IPS-NIHi11 (cell line): Measurements from ENCODE around the gene SPIB.
A peak's percentile ranks its signal among the peaks of the same experiment; 100 is the strongest.

Source experiments
- DNase-seq: peaks from one replicate; pipeline ENCODE4 v3.0.0; 2012; ENCODE audit warnings: mixed read lengths, low spot score

Gene SPIB

GRCh38 chr19:50419022-50419579, 363 bp downstream of the SPIB start:
- no peak for DNase-seq

DNA sequence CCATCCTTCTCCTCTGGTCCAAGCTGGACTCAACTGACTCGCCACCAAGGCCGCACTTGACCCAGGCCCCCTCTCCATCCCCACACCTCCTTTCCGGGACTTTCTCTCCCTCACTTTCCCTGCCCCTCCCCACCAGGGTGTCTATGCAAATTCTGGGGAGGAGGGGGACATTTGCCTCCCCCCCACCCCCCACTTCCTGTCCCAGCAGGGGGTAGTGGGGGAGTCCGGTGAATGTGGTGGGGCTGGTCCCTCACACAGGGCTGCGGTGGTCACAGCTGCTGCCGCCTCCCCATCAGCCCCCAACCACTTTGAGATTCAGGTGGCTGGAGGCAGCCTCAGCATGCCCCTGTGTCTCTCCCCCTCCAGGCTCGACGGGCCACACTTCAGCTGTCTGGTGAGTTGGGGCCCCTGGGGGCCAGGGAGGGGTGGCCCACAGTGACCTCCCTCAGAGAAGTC, 870 bp downstream of the SPIB start:
- peak; percentile 62 for DNase-seq

GRCh38 chr19:50420127-50420526, 1.4 kb downstream of the SPIB start:
- DNase-seq = no peak

DNA sequence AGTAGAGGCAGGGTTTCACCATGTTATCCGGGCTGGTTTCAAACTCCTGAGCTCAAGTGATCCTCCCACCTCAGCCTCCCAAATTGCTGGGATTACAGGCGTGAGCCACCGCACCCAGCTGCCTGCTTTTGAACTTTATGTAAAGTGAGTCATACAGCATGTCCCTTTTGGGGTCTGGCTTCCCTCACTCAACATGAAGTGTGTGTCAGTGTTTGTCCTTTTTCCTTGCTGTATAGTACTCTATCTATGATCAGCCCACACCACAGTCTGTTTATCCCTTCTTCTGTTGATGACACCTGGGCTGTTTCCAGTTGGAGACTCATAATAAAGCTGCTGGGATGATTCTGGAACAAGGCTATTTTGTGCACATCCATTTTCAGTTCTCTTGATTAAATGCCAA, 2.1 kb downstream of the SPIB start:
- DNase-seq = no peak

- DNase-seq = no peak
Measured at GRCh38 chr19:50422397-50423278, 3.9 kb downstream of the SPIB start.

GRCh38 chr19:50423279-50424113, 4.8 kb downstream of the SPIB start:
- DNase-seq = no peak

DNA sequence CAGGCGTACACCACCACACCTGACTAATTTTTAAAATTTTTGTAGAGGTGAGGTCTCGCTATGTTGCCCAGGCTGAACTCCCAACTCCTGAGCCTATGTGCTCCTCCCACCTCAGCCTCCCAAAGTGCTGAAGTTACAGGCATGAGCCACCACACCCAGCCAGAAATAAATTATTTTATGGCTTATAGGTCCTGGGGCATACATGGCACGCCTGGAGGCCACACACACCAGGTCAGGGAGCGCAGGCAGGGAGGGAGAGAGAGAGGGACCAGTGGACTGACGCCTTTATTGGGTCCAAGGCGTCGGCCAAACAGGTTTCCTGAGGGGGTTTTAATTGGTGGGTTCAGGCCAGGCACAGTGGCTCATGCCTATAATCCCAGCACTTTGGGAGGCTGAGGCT, 6.8 kb downstream of the SPIB start:
- DNase-seq = no peak

GRCh38 chr19:50427318-50427925, 8.7 kb downstream of the SPIB start:
- DNase-seq = no peak

DNA sequence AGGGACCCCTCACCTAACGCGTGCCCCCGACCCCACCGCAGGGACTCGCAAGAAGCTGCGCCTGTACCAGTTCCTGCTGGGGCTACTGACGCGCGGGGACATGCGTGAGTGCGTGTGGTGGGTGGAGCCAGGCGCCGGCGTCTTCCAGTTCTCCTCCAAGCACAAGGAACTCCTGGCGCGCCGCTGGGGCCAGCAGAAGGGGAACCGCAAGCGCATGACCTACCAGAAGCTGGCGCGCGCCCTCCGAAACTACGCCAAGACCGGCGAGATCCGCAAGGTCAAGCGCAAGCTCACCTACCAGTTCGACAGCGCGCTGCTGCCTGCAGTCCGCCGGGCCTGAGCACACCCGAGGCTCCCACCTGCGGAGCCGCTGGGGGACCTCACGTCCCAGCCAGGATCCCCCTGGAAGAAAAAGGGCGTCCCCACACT, 9.3 kb downstream of the SPIB start:
- no peak for DNase-seq

DNA sequence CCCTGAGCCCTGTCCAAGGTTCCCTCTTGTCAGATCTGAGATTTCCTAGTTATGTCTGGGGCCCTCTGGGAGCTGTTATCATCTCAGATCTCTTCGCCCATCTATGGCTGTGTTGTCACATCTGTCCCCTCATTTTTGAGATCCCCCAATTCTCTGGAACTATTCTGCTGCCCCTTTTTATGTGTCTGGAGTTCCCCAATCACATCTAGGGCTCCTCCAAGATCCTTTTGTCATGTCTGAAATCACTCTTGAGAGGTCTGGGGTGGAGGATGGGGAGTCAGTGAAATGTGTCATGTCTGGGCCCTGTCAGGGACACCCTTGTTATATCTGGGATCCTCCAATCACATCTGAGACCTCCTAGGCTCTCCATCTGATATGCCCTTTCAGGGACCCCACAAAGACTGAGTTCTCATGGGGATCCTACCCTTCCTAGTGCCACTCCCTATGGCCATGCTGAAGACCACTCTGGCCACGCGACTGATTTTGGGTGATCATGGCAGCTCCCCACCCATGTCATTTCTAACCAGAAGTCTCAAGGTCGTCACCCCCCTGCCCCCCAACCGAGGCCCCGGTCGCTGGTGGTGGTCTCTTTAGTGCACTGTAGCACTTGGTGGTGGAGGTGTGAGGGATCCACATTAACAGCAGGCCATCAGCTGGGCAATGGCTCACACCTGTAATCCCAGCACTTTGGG, 10.2 kb downstream of the SPIB start:
- no peak for DNase-seq

DNA sequence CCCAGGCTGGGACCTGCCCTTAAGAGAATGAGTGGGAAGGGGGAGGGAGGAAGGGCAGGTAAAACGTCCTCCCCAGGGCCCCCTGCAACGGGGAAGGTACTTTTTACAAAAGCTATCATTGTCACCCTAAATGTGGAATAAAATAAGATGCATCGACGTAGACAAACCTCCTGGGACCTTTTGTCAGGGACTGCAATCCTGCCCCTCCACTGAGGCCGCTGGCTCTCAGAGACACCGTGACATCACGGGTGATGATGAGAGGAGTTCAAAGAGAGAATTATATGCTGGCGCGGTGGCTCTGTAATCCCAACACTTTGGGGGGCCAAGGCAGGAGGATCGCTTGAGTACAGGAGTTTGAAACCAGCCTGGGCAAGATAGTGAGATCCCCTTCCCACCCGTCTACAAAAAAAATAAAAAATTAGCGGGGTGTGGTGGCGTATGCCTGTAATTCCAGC, 12.2 kb downstream of the SPIB start:
- DNase-seq = no peak

GRCh38 chr19:50431343-50432220, 12.8 kb downstream of the SPIB start:
- peak; percentile 92 for DNase-seq

DNA sequence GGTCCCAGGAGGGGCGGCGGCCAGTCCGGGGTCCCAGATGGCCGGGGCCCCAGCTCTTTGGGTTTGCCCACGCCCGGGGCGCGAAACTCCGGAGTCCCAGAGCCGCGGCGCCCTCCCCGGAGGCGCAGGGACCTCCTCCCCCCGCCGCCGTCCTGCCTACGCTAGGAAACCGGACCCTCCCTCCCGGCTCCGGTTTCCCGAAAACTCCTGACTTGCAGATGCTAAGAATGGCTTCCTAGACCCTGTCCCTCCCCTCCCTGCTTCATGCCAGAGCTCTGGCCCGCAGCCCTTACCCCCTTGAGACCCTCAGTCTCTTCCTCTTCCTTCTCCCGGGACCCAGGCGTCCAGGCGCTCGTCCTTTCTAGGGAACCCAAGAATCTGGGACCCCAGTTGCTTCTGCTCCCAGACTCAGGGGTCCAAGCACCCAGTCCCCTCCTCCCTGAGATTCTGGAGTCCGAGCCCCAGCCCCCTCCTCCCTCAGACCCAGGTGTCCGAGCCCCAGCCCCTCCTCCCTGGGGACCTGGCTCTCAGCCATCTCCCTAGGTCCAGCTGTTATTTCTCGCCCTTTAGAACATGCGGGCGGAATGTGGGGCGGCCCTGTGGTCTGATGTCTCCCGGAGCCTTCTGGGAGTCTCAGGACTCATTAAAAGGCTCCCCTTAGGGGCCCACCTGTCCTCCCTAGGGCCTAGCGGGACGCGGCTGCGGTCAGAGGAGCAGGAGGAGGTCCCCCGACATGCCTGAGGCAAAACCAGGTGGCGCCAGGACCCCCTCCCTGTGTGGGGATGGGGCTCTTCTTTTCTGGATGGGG, 13.7 kb downstream of the SPIB start, which contains the start of gene MYBPC2:
MYBPC2 (plus strand) TSS at position 672 of the 808 bp plus-strand sequence; CDS start at position 734, 62 bp downstream.
- peak; percentile 60 for DNase-seq

DNA sequence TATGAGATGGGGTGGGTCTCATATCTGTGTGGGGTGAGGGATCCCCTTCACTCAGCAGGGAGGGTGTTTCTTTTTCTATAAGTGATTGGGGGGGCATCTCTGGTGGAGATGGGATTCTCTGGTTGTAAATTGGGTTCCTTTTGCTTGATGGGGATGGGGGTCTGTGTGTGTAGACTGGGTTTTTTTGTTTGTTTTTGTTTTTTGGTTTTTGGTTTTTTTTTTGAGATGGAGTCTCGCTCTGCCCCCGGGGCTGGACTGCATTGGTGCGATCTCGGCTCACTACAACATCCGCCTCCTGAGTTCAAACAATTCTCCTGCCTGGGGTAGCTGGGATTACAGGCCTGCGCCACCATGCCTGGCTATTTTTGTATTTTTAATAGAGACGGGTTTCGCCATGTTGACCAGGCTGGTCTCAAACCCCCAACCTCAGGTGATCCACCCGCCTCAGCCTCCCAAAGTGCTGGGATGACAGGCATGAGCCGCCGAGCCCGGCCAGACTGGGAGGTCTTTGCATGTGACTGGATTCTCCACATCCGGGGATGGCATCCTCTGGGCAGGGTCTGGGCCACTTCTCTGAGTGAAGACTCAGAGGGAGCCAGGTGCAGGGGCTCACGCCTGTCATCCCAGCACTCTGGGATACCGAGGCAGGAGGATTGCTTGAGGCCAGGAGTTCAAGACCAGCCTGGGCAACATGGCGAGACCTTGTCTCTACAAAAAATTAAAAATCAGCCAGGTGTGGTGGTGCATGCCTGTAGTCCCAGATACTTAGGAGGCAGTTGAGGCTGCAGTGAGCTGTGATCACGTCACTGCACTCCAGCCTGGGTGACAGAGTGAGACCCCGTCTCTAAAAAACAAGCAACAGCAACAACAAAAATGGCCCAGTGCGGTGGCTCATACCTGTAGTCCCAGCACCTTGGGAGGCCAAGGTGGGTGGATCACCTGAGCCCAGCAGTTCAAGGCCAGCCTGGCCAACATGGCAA, 14.8 kb downstream of the SPIB start:
- DNase-seq = no peak

- DNase-seq = no peak
Measured at GRCh38 chr19:50434525-50434924, 15.8 kb downstream of the SPIB start.

DNA sequence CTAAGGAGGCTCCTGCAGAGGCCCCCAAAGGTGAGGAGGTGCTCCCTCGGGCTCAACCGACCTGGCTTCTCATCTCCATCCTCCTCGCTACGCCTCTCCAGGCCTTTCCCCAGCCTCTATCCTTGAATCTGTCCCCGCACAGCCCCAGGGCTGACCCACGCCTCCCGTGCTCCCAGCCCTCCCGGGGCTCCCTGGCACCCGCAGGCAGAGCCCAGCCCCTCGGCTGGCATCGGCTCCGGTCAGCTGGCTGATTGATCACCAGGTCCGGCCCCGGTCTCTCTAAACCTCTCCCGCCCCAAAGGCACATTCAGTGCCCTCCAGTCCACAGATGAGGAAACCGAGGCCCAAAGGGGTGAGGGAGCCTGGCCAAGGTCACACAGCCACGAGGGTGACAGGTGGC, 16.5 kb downstream of the SPIB start:
- DNase-seq = no peak

GRCh38 chr19:50435627-50436026, 16.9 kb downstream of the SPIB start:
- DNase-seq = no peak

- DNase-seq = no peak
Measured at GRCh38 chr19:50437862-50438449, 19.2 kb downstream of the SPIB start.
